GM19351 (cell line): ENCODE data around the gene DCTN5.

Source experiments
- ATAC-seq: cut with Tn5 transposase; IDR thresholded peaks from one replicate; pipeline ENCODE4 v1.9.1; 2021; ENCODE audit warnings: mild to moderate bottlenecking, moderate library complexity; ENCODE audit not compliant: unreplicated experiment

The DCTN5 gene

DNA sequence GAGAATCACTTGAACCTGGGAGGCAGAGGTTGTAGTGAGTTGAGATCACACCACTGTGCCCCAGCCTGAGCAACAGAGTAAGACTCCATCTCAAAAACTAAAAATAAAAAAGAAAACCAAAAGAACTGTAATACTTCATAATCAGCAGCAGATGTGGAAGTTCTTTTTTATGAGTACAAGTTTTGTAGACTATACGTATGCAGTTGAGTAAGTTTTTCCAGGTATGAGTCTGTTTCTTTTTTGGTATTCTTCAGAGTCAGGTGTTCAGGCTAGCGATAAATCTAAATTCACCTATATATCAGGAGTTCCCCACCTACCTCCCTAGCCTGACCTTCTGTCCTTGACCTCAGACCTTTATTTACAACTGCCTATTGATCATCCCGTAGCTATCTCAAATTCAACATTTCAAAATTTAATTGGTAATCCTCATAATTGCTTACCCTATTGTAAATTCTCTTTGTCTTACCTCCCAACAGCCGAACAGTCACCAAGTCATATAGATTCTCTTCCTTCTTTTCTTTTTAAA is 10.7 kb downstream of the DCTN5 start:
- ATAC-seq: peak; percentile 75

DNA sequence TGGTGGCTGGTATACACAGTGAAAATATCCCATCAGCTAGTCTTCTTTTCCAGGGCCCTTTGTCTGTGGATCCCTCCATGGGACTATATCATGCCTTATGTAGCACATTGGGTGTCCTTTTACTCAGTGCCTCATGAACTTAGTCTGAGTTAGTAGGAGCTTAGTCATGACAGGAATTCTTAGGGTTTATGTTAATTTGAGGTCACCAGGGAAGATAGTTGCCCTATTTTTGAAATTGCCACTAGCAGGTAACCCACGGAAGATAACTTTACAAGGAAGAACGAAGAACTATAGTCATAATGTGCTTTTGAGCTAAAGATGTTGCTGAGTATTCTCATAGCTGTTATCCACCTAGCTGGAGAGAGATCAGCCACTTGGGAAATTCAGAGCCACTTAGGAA is 22.7 kb downstream of the DCTN5 start:
- ATAC-seq: no peak

DNA sequence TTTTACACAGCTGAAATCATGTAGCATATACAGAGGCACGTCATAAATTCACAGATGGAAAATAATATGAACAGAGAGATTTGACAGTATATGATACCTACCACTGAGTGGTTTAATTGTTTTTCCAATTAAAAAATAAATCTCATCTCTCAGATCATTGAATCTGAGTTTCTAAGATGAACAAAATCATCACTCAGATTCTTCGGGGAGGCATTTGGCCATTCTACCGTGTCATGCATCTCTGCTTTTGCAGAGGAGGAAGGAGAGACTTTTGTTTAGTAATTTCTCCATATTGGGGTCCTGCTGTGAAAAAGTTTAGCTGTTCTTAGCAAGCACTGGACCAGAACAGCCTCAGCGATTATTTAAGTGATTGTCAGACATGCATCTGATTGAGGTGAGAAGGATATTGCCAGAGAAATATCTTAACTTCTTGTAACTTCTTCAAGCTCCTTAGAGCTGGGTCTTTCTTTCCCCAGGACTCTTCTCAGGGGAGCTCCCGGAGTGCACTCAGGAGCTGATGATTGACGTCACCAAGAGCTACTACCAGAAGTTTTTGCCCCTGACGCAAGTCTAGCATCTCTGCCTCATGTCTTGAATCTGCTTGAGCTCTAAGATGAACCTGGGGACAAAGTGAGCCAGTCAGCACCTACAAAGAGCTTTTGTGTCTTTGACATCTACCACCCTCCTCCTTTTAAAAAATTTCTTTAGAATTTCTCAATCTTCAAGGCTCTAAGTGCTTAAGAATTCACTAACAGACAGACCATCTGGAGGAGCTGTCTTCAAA is 25.5 kb downstream of the DCTN5 start:
- ATAC-seq: no peak

DNA sequence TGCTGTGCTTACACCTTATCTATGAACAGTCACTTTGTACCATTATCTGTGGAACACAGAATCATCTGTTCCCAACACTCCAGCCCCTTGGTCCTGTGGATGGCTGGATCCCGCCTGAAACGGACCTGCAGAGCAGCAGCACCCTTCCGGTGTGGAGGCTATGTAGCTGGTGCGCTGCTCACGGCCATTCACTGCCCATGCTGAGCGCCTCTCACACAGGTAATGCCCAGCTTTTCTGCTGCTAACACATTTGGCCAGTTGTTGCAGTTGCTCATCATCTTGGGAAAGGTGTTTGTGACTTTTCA is 26.0 kb downstream of the DCTN5 start:
- ATAC-seq: no peak

DNA sequence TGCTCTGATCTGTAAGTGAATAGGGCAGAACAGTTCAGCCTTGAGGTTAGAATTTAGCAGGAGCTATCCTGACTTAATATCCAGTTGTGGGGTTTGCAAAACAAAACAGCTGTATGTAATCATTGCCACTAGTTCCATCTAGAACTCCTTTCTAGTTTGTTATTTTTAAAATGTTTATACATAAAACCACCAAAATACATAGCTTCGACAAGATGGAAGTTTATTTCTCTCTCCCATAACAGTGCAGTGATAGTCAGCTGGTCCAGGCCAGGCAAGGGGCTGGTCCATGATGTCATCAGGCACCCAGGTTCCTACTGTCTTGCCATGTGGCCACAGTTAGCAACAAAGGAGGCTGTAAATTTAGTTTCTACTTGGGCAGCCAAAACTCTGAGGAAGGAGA is 27.0 kb downstream of the DCTN5 start:
- ATAC-seq: no peak

DNA sequence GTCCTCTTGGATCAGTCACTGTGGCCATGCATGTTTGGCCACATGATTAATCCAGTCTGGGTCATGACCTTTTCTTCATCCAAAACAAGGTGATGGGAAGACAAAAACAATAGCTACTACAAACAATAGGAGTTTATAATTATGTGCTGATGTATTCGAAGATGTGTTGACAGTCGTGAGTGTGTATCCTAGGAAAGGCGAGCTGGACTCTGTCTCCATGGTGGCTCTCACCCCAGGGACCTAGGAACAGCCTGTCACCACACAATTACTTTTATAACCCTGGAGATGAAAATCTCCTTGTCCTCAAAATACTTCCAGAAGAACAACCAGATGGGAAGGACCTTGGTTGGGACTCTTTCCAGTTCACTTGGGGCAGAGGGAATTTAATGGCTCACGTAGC is 27.6 kb downstream of the DCTN5 start:
- no peak for ATAC-seq

DNA sequence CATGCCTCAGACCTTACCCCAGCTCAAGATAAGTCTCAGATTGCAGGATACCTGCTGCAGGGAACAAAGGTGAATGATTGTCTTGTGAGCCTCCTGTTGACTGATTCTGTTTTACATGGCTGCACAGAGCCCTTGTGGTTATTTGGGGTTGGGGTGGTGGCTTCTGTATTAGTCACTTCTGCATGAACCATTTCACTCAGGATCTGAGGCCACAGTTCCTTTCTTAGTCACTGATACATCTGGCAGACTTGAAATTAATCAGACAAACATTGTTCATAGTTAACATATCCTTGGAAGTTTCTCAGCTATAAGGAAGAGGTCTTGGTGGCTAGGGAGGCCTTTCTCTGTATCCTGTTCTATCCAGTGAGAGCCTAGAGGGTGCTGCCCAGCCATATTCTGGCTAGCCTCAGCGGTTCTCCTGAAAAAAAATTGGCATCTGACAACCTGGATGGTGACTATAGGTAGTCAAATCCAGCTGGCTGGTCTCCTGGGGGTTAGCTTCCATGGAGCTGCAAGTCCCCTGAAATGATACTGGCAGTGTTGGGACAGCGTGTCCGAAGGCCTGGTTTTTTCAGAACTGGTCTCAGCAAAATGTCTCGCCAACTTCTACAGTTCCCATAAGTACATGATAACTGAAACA is 29.0 kb downstream of the DCTN5 start:
- ATAC-seq: peak; percentile 99

DNA sequence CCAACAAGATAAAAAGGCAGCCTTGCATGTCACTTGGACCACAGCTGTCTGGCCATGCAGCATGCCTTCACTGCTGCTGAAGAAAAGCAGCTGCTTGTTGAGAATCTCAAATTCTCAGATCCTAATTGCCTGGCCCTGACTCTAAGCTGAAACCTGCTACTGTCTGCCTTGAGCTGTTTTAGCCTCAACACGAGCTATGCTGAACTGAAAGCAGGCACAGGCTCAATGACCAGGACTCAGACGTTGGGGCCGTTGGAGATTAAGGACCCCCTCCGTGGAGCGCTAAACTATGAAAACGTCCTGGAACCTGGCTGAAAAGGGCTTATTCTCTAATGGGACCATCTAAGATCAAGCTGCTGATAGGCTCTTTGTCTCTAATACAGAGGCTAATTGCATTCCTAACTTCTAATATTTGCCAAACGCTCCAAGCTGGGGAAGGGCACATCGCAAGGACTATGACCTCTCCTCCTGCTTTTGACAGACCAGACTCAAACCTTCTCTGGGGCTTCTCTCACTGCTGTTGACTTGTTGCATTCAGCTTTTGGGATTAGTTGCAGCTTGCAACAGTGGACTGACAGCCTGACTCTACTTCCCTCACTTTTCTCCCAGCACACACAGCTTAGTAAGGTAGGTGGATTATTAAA is 32.8 kb downstream of the DCTN5 start:
- ATAC-seq: no peak

DNA sequence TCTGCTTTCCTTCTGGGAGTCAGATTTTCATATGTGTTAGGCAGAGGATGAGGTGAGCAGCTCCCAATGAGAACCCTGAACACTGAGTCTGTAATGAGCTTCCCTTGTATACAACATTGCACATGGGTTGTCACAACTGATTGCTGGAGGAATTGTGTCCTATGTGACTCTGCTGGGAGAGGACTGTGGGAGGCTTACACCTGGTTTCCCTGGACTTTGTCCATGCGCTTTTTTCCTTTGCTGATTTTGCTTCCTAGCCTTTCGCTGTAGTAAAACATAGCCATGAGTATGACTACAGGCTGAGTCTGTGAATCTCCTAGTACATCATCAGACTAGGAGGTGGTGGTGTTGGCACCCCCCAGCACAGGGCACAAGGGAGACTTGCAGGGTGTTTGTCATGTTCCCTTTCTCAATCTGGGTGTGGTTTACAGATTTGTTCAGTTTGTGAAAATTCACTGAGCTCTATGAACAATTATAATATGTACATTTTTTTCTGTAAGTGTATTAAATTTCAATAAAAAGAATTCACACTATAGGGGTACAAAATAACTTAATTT is 35.7 kb downstream of the DCTN5 start:
- no peak for ATAC-seq

DNA sequence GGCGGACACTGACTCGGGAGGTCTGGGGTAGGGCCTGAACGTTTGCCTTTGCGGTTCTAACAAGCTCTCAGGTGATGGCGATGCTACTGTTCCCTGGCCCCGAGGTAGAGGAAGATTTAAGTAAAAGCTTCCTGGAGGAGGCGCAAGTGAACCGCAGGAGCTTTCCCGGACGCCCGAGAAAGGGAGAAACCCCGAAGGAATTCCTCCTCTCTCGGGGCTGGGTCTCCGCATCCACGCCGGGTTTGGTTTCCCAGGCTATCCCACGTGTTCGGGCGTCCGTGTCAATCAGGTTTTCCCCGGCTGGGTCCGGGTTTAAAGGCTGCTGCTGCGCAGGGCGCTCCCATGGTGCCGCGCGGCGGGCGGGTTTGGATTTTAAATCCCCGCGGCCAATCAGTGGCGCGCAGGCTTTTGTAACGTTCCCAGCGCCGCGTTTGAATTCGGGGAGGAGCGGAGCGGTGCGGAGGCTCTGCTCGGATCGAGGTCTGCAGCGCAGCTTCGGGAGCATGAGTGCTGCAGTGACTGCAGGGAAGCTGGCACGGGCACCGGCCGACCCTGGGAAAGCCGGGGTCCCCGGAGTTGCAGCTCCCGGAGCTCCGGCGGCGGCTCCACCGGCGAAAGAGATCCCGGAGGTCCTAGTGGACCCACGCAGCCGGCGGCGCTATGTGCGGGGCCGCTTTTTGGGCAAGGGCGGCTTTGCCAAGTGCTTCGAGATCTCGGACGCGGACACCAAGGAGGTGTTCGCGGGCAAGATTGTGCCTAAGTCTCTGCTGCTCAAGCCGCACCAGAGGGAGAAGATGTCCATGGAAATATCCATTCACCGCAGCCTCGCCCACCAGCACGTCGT is 37.4 kb downstream of the DCTN5 start, which contains the start of gene PLK1:
TSS of gene PLK1 (plus strand) at position 460 of the 844 bp plus-strand sequence. CDS start at position 504, 44 bp downstream.
- ATAC-seq: peak; percentile 92

DNA sequence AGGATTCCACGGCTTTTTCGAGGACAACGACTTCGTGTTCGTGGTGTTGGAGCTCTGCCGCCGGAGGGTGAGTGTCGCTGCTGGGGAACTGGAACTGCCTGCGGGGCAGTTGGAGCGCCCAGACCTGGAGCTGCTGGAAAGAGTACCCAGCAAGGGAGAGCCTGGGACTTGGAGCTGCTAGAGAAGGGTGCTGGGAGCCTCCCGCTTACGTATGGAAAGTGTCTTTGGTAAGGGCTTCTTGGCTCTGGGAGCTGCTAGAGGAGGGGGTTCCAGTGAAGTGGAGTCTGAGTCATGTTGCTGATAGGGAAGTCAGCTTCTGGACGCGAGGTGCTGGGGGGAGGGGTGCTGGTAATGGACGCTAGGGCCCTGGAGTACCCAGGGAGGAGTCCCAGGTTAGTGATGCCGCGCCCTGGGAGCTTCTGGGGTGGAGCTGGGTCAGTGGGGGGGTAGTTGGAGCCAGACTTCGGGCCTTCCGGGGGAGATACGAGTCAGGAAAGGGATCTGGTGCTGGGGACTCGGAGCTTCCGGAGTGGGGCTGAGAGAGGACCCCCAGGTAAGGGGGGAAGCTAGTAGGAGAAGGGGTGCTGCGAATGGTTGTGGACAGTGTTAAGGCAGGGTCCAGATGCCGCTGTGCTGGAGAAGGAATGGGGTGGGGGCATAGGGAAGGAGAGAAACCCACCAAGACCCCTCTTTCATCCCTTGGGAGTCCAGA is 38.2 kb downstream of the DCTN5 start:
- no peak for ATAC-seq

DNA sequence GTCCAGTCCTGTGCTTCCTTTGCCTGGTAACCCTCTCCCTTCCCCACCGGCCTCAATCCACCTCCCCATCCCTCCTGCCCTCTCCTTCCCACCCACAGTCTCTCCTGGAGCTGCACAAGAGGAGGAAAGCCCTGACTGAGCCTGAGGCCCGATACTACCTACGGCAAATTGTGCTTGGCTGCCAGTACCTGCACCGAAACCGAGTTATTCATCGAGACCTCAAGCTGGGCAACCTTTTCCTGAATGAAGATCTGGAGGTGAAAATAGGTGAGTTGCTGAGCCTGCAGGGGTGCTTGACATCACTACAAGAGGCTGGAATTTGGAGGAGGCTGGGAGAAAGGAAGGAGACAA is 38.7 kb downstream of the DCTN5 start:
- ATAC-seq: no peak

DNA sequence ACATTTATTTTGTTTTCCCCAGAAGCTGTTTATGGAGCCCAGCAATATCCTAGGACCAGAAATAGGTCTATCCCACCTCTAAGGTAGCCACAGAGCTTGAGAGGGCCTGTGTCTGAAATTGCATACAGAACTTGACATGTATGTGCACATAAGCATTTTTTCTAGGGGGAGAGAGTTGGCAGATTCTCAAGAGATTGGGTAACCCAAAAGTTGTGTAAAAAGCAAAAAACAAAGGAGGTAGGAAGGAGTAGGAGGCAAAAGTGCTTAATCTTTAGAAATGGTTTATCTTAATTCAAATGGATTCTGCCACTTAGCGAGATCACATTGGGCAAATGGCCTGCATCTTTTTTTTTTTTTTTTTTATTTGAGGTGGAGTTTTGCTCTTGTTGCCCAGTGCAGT is 40.9 kb downstream of the DCTN5 start:
- no peak for ATAC-seq

DNA sequence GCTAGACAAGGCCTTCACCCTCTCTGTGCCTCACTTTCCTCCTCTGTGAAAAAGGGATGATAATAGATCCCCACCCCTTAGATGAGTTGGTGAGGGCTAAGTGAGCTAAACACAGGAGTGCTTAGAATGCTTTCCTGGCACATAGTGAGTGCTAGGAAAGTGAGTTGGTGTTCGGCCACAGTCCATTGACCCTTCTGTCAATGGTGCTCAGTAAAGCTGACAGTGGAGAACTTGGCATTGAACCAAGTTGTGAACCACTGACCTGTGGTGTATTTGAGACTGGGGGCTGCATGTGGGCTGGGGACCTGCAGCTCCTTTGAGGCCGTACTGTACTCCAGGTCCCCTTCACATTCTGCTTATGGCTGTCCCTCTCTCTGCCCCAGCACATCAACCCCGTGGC is 42.2 kb downstream of the DCTN5 start:
- ATAC-seq: no peak

DNA sequence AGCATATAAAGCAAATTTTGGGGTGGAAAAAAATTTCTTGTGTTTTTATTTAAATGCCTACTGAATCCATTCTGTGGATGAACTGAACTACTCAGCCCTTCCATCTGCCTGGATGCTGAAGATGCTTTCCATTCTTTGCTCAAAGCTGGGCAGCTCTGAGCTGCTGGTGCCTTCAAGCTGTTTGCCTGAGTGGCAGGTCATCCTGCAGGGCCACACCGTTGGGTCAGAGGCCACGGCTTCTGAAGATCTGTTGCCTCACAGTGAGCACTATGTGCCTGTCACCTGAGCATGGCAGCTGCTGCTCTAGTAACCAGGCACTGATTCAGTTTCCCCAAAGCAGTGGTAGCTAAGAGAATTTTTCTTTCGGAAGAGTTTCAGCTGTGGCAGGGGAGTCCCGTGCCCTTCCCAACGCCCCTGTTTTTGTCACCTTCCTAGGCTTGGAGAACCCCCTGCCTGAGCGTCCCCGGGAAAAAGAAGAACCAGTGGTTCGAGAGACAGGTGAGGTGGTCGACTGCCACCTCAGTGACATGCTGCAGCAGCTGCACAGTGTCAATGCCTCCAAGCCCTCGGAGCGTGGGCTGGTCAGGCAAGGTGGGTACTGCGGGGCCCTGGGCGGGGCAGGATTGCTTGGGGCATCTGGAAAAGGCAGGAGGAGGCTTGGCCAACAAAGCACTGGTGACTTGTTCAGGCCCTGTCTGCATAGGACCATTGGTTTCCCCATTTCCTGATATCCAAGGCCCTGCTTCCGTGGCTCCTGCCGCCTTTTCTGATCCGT is 46.0 kb downstream of the DCTN5 start:
- ATAC-seq: no peak

DNA sequence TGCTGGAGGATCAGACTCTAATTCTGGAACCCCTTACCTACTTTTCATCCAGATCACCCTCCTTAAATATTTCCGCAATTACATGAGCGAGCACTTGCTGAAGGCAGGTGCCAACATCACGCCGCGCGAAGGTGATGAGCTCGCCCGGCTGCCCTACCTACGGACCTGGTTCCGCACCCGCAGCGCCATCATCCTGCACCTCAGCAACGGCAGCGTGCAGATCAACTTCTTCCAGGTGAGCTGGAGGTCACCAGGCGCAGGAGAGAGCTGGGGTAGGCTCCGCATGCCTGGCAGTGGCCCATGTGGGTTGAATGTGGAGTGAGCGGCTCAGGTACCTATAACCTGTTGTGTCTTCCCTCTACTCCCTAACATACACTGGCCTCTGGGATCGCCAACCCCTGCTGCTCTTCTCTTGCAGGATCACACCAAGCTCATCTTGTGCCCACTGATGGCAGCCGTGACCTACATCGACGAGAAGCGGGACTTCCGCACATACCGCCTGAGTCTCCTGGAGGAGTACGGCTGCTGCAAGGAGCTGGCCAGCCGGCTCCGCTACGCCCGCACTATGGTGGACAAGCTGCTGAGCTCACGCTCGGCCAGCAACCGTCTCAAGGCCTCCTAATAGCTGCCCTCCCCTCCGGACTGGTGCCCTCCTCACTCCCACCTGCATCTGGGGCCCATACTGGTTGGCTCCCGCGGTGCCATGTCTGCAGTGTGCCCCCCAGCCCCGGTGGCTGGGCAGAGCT is 48.3 kb downstream of the DCTN5 start:
- no peak for ATAC-seq

DNA sequence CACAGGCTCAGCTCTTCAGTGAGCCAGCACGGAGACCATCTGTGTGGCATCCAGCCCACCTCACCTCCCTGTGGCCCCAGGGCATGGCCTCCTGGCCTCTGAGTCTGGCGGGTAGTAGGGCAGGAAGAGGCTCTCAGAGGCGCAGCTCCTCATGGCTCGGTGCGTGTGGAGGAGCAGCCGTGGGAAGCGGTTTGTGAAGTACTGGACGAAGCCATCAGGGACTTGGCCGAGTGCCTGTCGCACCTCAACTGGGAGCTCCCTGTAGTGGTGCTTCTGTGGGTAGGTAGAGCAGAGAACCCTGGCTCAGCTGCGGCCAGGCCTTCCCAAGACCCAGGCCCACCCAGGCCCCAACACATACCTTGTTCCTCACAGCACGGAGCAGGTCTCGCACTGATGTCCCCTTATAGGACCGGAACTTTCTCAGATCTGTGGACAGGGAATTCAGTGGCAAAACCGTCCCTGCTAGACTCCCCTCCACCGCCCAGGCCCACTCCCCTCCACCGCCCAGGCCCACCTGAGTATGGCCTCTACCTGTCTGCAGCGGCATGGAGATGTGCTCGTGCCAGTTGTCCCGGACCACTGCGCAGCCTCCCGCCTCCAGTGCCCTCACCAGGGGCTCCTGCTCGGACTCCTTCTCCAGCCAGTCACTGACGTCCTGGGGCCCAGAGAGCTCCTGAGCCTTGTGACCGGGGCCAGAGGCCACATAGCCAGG is 49.7 kb downstream of the DCTN5 start:
- ATAC-seq: no peak
